K562 (cell line): ENCODE data around the gene ZFP14. TPM values are rescaled to one million over a fixed set of nuclear protein-coding genes. Genes with fewer than 3 reads are reported as not detected.

Source experiments
- polyA plus RNA-seq, 8 experiments: library from polyadenylated mRNA; depleted of rRNA in 4 of 8; stranded (reverse) in 5 of 8; unstranded in 3 of 8; fragments of >200 nt; fragmentation: Nextera tagmentation in 2 of 8; fragmentation: Illumina TruSeq in 1 of 8; extraction: Ambion mirVana in 2 of 8; extraction: Trizol in 1 of 8; gene quantifications; 2 replicates each; pipeline versions ENCODE4 v1.2.1 to v1.2.3, GENCODE V29; 2011 to 2014; ENCODE audit warnings: inconsistent platforms in 1 of 8, missing spikeins in 1 of 8
- total RNA-seq, 7 experiments: library from RNA; depleted of rRNA in 6 of 7; stranded (reverse); fragments of >200 nt in 6 of 7; fragmentation: Illumina TruSeq in 2 of 7; extraction: Trizol in 2 of 7; gene quantifications; 2 replicates each; pipeline versions ENCODE4 v1.2.1 to v1.2.3, GENCODE V29; 2011 to 2021; ENCODE audit warnings: low replicate concordance in 1 of 7

ZFP14 gene
- total and polyA plus RNA-seq, 9 of the 15 experiments (the other 6 are each of a cell fraction or from before 2014, with no cell fraction given), result 0.80 to 1.9 (median 1.4) TPM

Other genes starting within 250 kb of the ZFP14 start
Only the 7 nearest of the 9 such genes appear.
- gene ZNF565, start 164.5 kb downstream of the ZFP14 start, total RNA-seq (2014; rRNA removed), result 1.3 TPM in 2 replicates
- 2.9 and 3.0 TPM in 2 replicates for gene ZNF565, start 164.5 kb downstream of the ZFP14 start, total RNA-seq (2014; rRNA removed; fragmentation: Illumina TruSeq; extraction: Trizol)
- gene ZNF565, start 164.5 kb downstream of the ZFP14 start, total RNA-seq (2015; rRNA removed; fragmentation: Illumina TruSeq; extraction: Trizol), result 2.5 and 3.0 TPM in 2 replicates
- 1.8 TPM in 2 replicates for gene ZNF565, start 164.5 kb downstream of the ZFP14 start, total RNA-seq (2021)
- gene ZNF565, start 164.5 kb downstream of the ZFP14 start, polyA plus RNA-seq (2011; rRNA removed), result 2.6 and 3.2 TPM in 2 replicates
- gene ZNF565, start 164.5 kb downstream of the ZFP14 start, polyA plus RNA-seq (2014; fragmentation: Illumina TruSeq; extraction: Trizol), result 1.8 and 2.3 TPM in 2 replicates
- 1 to 10 TPM; 2.6 to 2.7 TPM for gene ZNF565, start 164.5 kb downstream of the ZFP14 start, polyA plus RNA-seq (2014; fragmentation: Nextera tagmentation; extraction: Ambion mirVana)
- gene ZNF565, start 164.5 kb downstream of the ZFP14 start, polyA plus RNA-seq (2014; rRNA removed), result 1.7 and 2.5 TPM in 2 replicates
- gene ZNF146, start 164.1 kb downstream of the ZFP14 start, total RNA-seq (2014; rRNA removed), result 102 TPM in 2 replicates
- 195 and 223 TPM in 2 replicates for gene ZNF146, start 164.1 kb downstream of the ZFP14 start, total RNA-seq (2014; rRNA removed; fragmentation: Illumina TruSeq; extraction: Trizol)
- 182 and 187 TPM in 2 replicates for gene ZNF146, start 164.1 kb downstream of the ZFP14 start, total RNA-seq (2015; rRNA removed; fragmentation: Illumina TruSeq; extraction: Trizol)
- 92.4 and 99.9 TPM in 2 replicates for gene ZNF146, start 164.1 kb downstream of the ZFP14 start, total RNA-seq (2021)
- gene ZNF146, start 164.1 kb downstream of the ZFP14 start, polyA plus RNA-seq (2011; rRNA removed), result 98.8 and 124 TPM in 2 replicates
- 146 and 185 TPM in 2 replicates for gene ZNF146, start 164.1 kb downstream of the ZFP14 start, polyA plus RNA-seq (2014; fragmentation: Illumina TruSeq; extraction: Trizol)
- 100 to 1,000 TPM in 1 of 2 experiments, 10 to 100 TPM in 1; 36.2 to 116 TPM for gene ZNF146, start 164.1 kb downstream of the ZFP14 start, polyA plus RNA-seq (2014; fragmentation: Nextera tagmentation; extraction: Ambion mirVana)
- 102 and 107 TPM in 2 replicates for gene ZNF146, start 164.1 kb downstream of the ZFP14 start, polyA plus RNA-seq (2014; rRNA removed)
- 2.0 and 2.2 TPM in 2 replicates for gene ZFP82, start 39.4 kb upstream of the ZFP14 start, total RNA-seq (2014; rRNA removed)
- 3.3 and 3.5 TPM in 2 replicates for gene ZFP82, start 39.4 kb upstream of the ZFP14 start, total RNA-seq (2014; rRNA removed; fragmentation: Illumina TruSeq; extraction: Trizol)
- gene ZFP82, start 39.4 kb upstream of the ZFP14 start, total RNA-seq (2015; rRNA removed; fragmentation: Illumina TruSeq; extraction: Trizol), result 2.6 and 3.2 TPM in 2 replicates
- gene ZFP82, start 39.4 kb upstream of the ZFP14 start, total RNA-seq (2021), result 2.3 and 2.5 TPM in 2 replicates
- gene ZFP82, start 39.4 kb upstream of the ZFP14 start, polyA plus RNA-seq (2011; rRNA removed), result 2.4 and 7.0 TPM in 2 replicates
- gene ZFP82, start 39.4 kb upstream of the ZFP14 start, polyA plus RNA-seq (2014; fragmentation: Illumina TruSeq; extraction: Trizol), result 2.8 and 3.0 TPM in 2 replicates
- 1 to 10 TPM; 3.0 to 4.0 TPM for gene ZFP82, start 39.4 kb upstream of the ZFP14 start, polyA plus RNA-seq (2014; fragmentation: Nextera tagmentation; extraction: Ambion mirVana)
- gene ZFP82, start 39.4 kb upstream of the ZFP14 start, polyA plus RNA-seq (2014; rRNA removed), result 2.3 and 2.5 TPM in 2 replicates
- gene ZNF566, start 110.4 kb upstream of the ZFP14 start, total RNA-seq (2014; rRNA removed), result 5.3 and 5.5 TPM in 2 replicates
- gene ZNF566, start 110.4 kb upstream of the ZFP14 start, total RNA-seq (2014; rRNA removed; fragmentation: Illumina TruSeq; extraction: Trizol), result 10.6 and 15.2 TPM in 2 replicates
- gene ZNF566, start 110.4 kb upstream of the ZFP14 start, total RNA-seq (2015; rRNA removed; fragmentation: Illumina TruSeq; extraction: Trizol), result 6.3 and 7.6 TPM in 2 replicates
- gene ZNF566, start 110.4 kb upstream of the ZFP14 start, total RNA-seq (2021), result 7.9 and 9.7 TPM in 2 replicates
- 9.0 and 11.4 TPM in 2 replicates for gene ZNF566, start 110.4 kb upstream of the ZFP14 start, polyA plus RNA-seq (2011; rRNA removed)
- 6.2 and 8.4 TPM in 2 replicates for gene ZNF566, start 110.4 kb upstream of the ZFP14 start, polyA plus RNA-seq (2014; fragmentation: Illumina TruSeq; extraction: Trizol)
- gene ZNF566, start 110.4 kb upstream of the ZFP14 start, polyA plus RNA-seq (2014; fragmentation: Nextera tagmentation; extraction: Ambion mirVana), result 10 to 100 TPM in 1 of 2 experiments, 1 to 10 TPM in 1; 9.9 to 11.2 TPM
- 8.0 and 9.8 TPM in 2 replicates for gene ZNF566, start 110.4 kb upstream of the ZFP14 start, polyA plus RNA-seq (2014; rRNA removed)
- 4.4 and 4.8 TPM in 2 replicates for gene ZNF260, start 149.1 kb upstream of the ZFP14 start, total RNA-seq (2014; rRNA removed)
- 14.9 and 17.1 TPM in 2 replicates for gene ZNF260, start 149.1 kb upstream of the ZFP14 start, total RNA-seq (2014; rRNA removed; fragmentation: Illumina TruSeq; extraction: Trizol)
- gene ZNF260, start 149.1 kb upstream of the ZFP14 start, total RNA-seq (2015; rRNA removed; fragmentation: Illumina TruSeq; extraction: Trizol), result 15.5 and 16.6 TPM in 2 replicates
- gene ZNF260, start 149.1 kb upstream of the ZFP14 start, total RNA-seq (2021), result 5.8 and 7.3 TPM in 2 replicates
- 10.2 and 10.6 TPM in 2 replicates for gene ZNF260, start 149.1 kb upstream of the ZFP14 start, polyA plus RNA-seq (2011; rRNA removed)
- 6.8 and 8.5 TPM in 2 replicates for gene ZNF260, start 149.1 kb upstream of the ZFP14 start, polyA plus RNA-seq (2014; fragmentation: Illumina TruSeq; extraction: Trizol)
- 1 to 10 TPM; 2.6 to 3.7 TPM for gene ZNF260, start 149.1 kb upstream of the ZFP14 start, polyA plus RNA-seq (2014; fragmentation: Nextera tagmentation; extraction: Ambion mirVana)
- 5.2 TPM in 2 replicates for gene ZNF260, start 149.1 kb upstream of the ZFP14 start, polyA plus RNA-seq (2014; rRNA removed)
- 4.1 and 5.4 TPM in 2 replicates for gene ZNF529, start 194.1 kb upstream of the ZFP14 start, total RNA-seq (2014; rRNA removed)
- 7.9 and 10.5 TPM in 2 replicates for gene ZNF529, start 194.1 kb upstream of the ZFP14 start, total RNA-seq (2014; rRNA removed; fragmentation: Illumina TruSeq; extraction: Trizol)
- gene ZNF529, start 194.1 kb upstream of the ZFP14 start, total RNA-seq (2015; rRNA removed; fragmentation: Illumina TruSeq; extraction: Trizol), result 4.8 and 5.0 TPM in 2 replicates
- 6.2 and 10.4 TPM in 2 replicates for gene ZNF529, start 194.1 kb upstream of the ZFP14 start, total RNA-seq (2021)
- gene ZNF529, start 194.1 kb upstream of the ZFP14 start, polyA plus RNA-seq (2011; rRNA removed), result 12.6 and 13.6 TPM in 2 replicates
- gene ZNF529, start 194.1 kb upstream of the ZFP14 start, polyA plus RNA-seq (2014; fragmentation: Illumina TruSeq; extraction: Trizol), result 6.5 and 6.7 TPM in 2 replicates
- gene ZNF529, start 194.1 kb upstream of the ZFP14 start, polyA plus RNA-seq (2014; fragmentation: Nextera tagmentation; extraction: Ambion mirVana), result 1 to 10 TPM; 2.4 to 3.2 TPM
- gene ZNF529, start 194.1 kb upstream of the ZFP14 start, polyA plus RNA-seq (2014; rRNA removed), result 6.3 and 6.9 TPM in 2 replicates
- 0.27 TPM in 1 of 2 replicates, not detected in the other for gene ZNF382, start 226.1 kb upstream of the ZFP14 start, total RNA-seq (2014; rRNA removed)
- gene ZNF382, start 226.1 kb upstream of the ZFP14 start, total RNA-seq (2014; rRNA removed; fragmentation: Illumina TruSeq; extraction: Trizol), result 0.06 and 0.22 TPM in 2 replicates
- 0.08 TPM in 1 of 2 replicates, not detected in the other for gene ZNF382, start 226.1 kb upstream of the ZFP14 start, total RNA-seq (2015; rRNA removed; fragmentation: Illumina TruSeq; extraction: Trizol)
- gene ZNF382, start 226.1 kb upstream of the ZFP14 start, total RNA-seq (2021), result 0.18 TPM in 1 of 2 replicates, not detected in the other
- gene ZNF382, start 226.1 kb upstream of the ZFP14 start, polyA plus RNA-seq (2011; rRNA removed), result 0.10 and 0.14 TPM in 2 replicates
- gene ZNF382, start 226.1 kb upstream of the ZFP14 start, polyA plus RNA-seq (2014; fragmentation: Illumina TruSeq; extraction: Trizol), result not detected in 2 replicates
- under 1 TPM in 1 of 2 experiments, not detected in 1; 0.04 TPM for gene ZNF382, start 226.1 kb upstream of the ZFP14 start, polyA plus RNA-seq (2014; fragmentation: Nextera tagmentation; extraction: Ambion mirVana)
- gene ZNF382, start 226.1 kb upstream of the ZFP14 start, polyA plus RNA-seq (2014; rRNA removed), result 0.96 TPM in 1 of 2 replicates, not detected in the other